GM12878 (cell line): Measurements from ENCODE around the gene SMG6. TPM values are rescaled to one million over a fixed set of nuclear protein-coding genes. Genes with fewer than 3 reads are reported as not detected.

Source experiments
- ATAC-seq: fragments of 200-7000 bp; cut with Tn5 transposase; 3 replicates; pipeline ENCODE4 v1.9.1; 2020; ENCODE audit warnings: mild to moderate bottlenecking, moderate library complexity
- BruUV-seq: library from RNA; stranded (reverse); fragments of 400-500 nt; replicated peaks from 2 replicates; lab custom pipeline; 2021; lab: Mats Ljungman, UMichigan
- CTCF ChIA-PET: fragments of 300-600 bp; sonication (Branson Sonifier 250); formaldehyde crosslinking; extraction: SDS; loops from one replicate; lab custom pipeline; 2021; ENCODE audit warnings: inconsistent platforms; lab: Yijun Ruan, JAX
- POLR2A ChIA-PET: fragments of 350-600 bp; formaldehyde crosslinking; extraction: SDS; loops from one replicate; lab custom pipeline; 2021; ENCODE audit warnings: inconsistent platforms; lab: Charles Lee
- RAD21 ChIA-PET: fragments of 300-600 bp; sonication (Branson Sonifier 250); formaldehyde crosslinking; loops from one replicate; lab custom pipeline; 2023; ENCODE audit warnings: antibody characterized with exemption; ENCODE audit not compliant: unreplicated experiment; lab: Charles Lee
- SMC1A ChIA-PET: fragments of 300-600 bp; sonication (Branson Sonifier 250); formaldehyde crosslinking; loops from one replicate; lab custom pipeline; 2023; ENCODE audit not compliant: unreplicated experiment, uncharacterized antibody; lab: Charles Lee
- DNase-seq: peaks from one replicate; pipeline ENCODE4 v3.0.0-alpha.2; 2011; ENCODE audit warnings: low read depth, low spot score
- FAIRE-seq: peaks from 3 replicates; lab custom pipeline; 2011; peaks lifted over from hg19 to GRCh38; lab: Jason Lieb, UNC
- H2AFZ ChIP-seq: 2 replicates; pipeline ENCODE4 v1.6.0; 2011; ENCODE audit warnings: low read depth, low read length, control low read depth; ENCODE audit not compliant: control insufficient read depth
- H3K27ac ChIP-seq: 2 replicates; pipeline ENCODE4 v1.5.1; 2011; ENCODE audit warnings: control low read depth; ENCODE audit not compliant: control insufficient read depth, insufficient read depth
- H3K27me3 ChIP-seq, 2 experiments: replicated peaks in 1 of 2; 2 replicates each; pipeline versions ENCODE4 v1.6.0 to v1.6.1; 2011; ENCODE audit warnings: low read length in 1 of 2; ENCODE audit not compliant: control insufficient read depth in 2 of 2, insufficient read depth in 2 of 2
- H3K36me3 ChIP-seq, 2 experiments: 2 replicates each; pipeline ENCODE4 v1.5.1; 2011; ENCODE audit warnings: low read length in 1 of 2; ENCODE audit not compliant: control insufficient read depth in 2 of 2, insufficient read depth in 2 of 2
- H3K4me1 ChIP-seq: 2 replicates; pipeline ENCODE4 v1.6.1; 2011; ENCODE audit warnings: mild to moderate bottlenecking, low read length, moderate library complexity, mixed read lengths; ENCODE audit not compliant: control insufficient read depth, insufficient read depth
- H3K4me2 ChIP-seq: 2 replicates; pipeline ENCODE4 v1.6.0; 2011; ENCODE audit warnings: control low read depth; ENCODE audit not compliant: control insufficient read depth, insufficient read depth
- H3K4me3 ChIP-seq: fragments of 200-600 bp; sonication (generic); 2 replicates; pipeline ENCODE4 v1.5.1; 2016
- H3K79me2 ChIP-seq: 2 replicates; pipeline ENCODE4 v1.6.0; 2011; ENCODE audit warnings: low read length; ENCODE audit not compliant: control insufficient read depth, insufficient read depth
- H3K9ac ChIP-seq: 2 replicates; pipeline ENCODE4 v1.8.0; 2011; ENCODE audit warnings: low read length, control low read depth, mixed read lengths; ENCODE audit not compliant: control insufficient read depth, insufficient read depth
- H3K9me3 ChIP-seq: replicated peaks from 3 replicates; pipeline ENCODE4 v1.5.1; 2011; ENCODE audit warnings: mild to moderate bottlenecking, low read length; ENCODE audit not compliant: control insufficient read depth, insufficient read depth
- H4K20me1 ChIP-seq: 2 replicates; pipeline ENCODE4 v1.6.0; 2011; ENCODE audit not compliant: control insufficient read depth, insufficient read depth
- ATF2 ChIP-seq: IDR thresholded peaks from 2 replicates; pipeline ENCODE4 v1.6.1; 2012; ENCODE audit warnings: low read length, inconsistent platforms
- BCL3 ChIP-seq: IDR thresholded peaks from 2 replicates; pipeline ENCODE4 v1.6.1; 2011; ENCODE audit warnings: borderline replicate concordance, low read depth, mild to moderate bottlenecking, moderate library complexity, low read length; ENCODE audit not compliant: insufficient read depth, poor library complexity, severe bottlenecking
- CBX3 ChIP-seq: fragments of 200-600 bp; sonication (generic); IDR thresholded peaks from 2 replicates; pipeline ENCODE4 v1.6.1; 2016; ENCODE audit warnings: low read depth, borderline replicate concordance
- IKZF1 ChIP-seq: fragments of 450-650 bp; conservative IDR thresholded peaks from 2 replicates; pipeline ENCODE4 v1.6.1; 2017; ENCODE audit warnings: antibody characterized with exemption, mild to moderate bottlenecking
- NFYB ChIP-seq: IDR thresholded peaks from 2 replicates; pipeline ENCODE4 v1.6.1; 2011; ENCODE audit warnings: low read depth, mild to moderate bottlenecking, low read length, improper control_type of control experiment, moderate library complexity; ENCODE audit not compliant: insufficient read depth
- NR2F1 ChIP-seq: fragments of 450-650 bp; conservative IDR thresholded peaks from 2 replicates; pipeline ENCODE4 v1.6.1; 2017; ENCODE audit warnings: mild to moderate bottlenecking
- PBX3 ChIP-seq: IDR thresholded peaks from 2 replicates; pipeline ENCODE4 v1.6.1; 2011; ENCODE audit warnings: mild to moderate bottlenecking, low read depth, low read length, moderate library complexity; ENCODE audit not compliant: insufficient replicate concordance
- POLR2A ChIP-seq: IDR thresholded peaks from 2 replicates; pipeline ENCODE4 v1.6.1; 2011; ENCODE audit warnings: low read depth, mild to moderate bottlenecking, low read length
- POLR2AphosphoS5 ChIP-seq: IDR thresholded peaks from 2 replicates; pipeline ENCODE4 v1.6.1; 2011; ENCODE audit warnings: mild to moderate bottlenecking, low read length, inconsistent platforms
- POU2F2 ChIP-seq: IDR thresholded peaks from 3 replicates; pipeline ENCODE4 v1.6.1; 2011; ENCODE audit warnings: low read depth, mild to moderate bottlenecking, low read length, borderline replicate concordance
- SMAD5 ChIP-seq: IDR thresholded peaks from 2 replicates; pipeline ENCODE4 v1.6.1; 2016; ENCODE audit warnings: antibody characterized with exemption, low read depth
- SREBF1 ChIP-seq: IDR thresholded peaks from 2 replicates; pipeline ENCODE4 v1.6.1; 2012; ENCODE audit warnings: mild to moderate bottlenecking, low read length
- TCF3 ChIP-seq: IDR thresholded peaks from 2 replicates; pipeline ENCODE4 v1.6.1; 2012; ENCODE audit warnings: low read depth, mild to moderate bottlenecking, low read length, borderline replicate concordance; ENCODE audit not compliant: insufficient read depth
- ZBTB40 ChIP-seq: fragments of 450-650 bp; IDR thresholded peaks from 2 replicates; pipeline ENCODE4 v1.6.1; 2016; ENCODE audit warnings: mild to moderate bottlenecking, moderate library complexity, borderline replicate concordance
- WGBS: methylation state at CpG from one replicate; pipeline ENCODE4 v1.1.6; 2016; ENCODE audit warnings: low lambda C conversion rate; ENCODE audit not compliant: insufficient replicate concordance, insufficient coverage; ENCODE audit errors: missing lambda C conversion rate; 5-methylcytosine and 5-hydroxymethylcytosine counted together
- in situ Hi-C: fragments of 300-500 bp; cut with MboI; formaldehyde crosslinking; loops from 9 replicates; pipeline ENCODE4 v1.14.3; 2018; ENCODE audit warnings: mixed read lengths
- intact Hi-C: fragments of 100-400 bp; cut with micrococcal nuclease; formaldehyde crosslinking; loops from one replicate; pipeline ENCODE4 v1.14.2; 2022; ENCODE audit not compliant: unreplicated experiment
- polyA plus RNA-seq, 11 experiments: library from polyadenylated mRNA; depleted of rRNA in 4 of 11; unstranded in 6 of 11; stranded (reverse) in 5 of 11; fragments of >200 nt; fragmentation: Nextera tagmentation in 4 of 11; fragmentation: Illumina TruSeq in 1 of 11; extraction: Ambion mirVana in 4 of 11; extraction: Trizol in 1 of 11; gene quantifications; 1 replicate in 1 of 11; 2 replicates in 10 of 11; pipeline versions ENCODE4 v1.2.1 to v1.2.3, GENCODE V29; 2011 to 2016; ENCODE audit warnings: inconsistent platforms in 2 of 11, missing spikeins in 2 of 11, low read depth in 1 of 11
- total RNA-seq, 4 experiments: library from RNA; depleted of rRNA in 3 of 4; stranded (reverse); fragments of >200 nt in 3 of 4; fragmentation: Illumina TruSeq in 1 of 4; extraction: Trizol in 1 of 4; gene quantifications; 2 replicates each; pipeline versions ENCODE4 v1.2.1 to v1.2.3, GENCODE V29; 2013 to 2021

SMG6 gene
- total and polyA plus RNA-seq, 10 of the 15 experiments (the other 5 are each of a cell fraction or from before 2014, with no cell fraction given), result 0.58 to 28.7 (median 15.7) TPM

GRCh38 chr17:2060681-2061440 is 242.7 kb downstream of the SMG6 start:
- H3K9me3 ChIP-seq, result no peaks in the 10 kb centered on the region; the same call in 2 of the 3 replicates
- ChIA-PET CTCF (interaction anchor here (1.9 to 8.4 kb wide), 4 partner anchors 22 to 187 kb away, joined by 5 to 265 read pairs (median 66); no protein-coding TSS in a partner anchor), POLR2A (interaction anchor here (1.7 kb wide), 1 partner anchor 180 kb away, joined by 4 read pairs; no protein-coding TSS in a partner anchor), RAD21 (interaction anchor here (1.1 to 8.4 kb wide), 3 partner anchors 9 to 184 kb away, joined by 5 to 271 read pairs (median 160); no protein-coding TSS in a partner anchor), SMC1A (interaction anchor here (1.4 to 8.6 kb wide), 4 partner anchors 9 to 184 kb away, joined by 3 to 141 read pairs (median 21); no protein-coding TSS in a partner anchor)
- no peak overlapping the region for H3K9ac ChIP-seq
- H3K27me3 ChIP-seq, result no peaks in the 10 kb centered on the region
- H4K20me1 ChIP-seq, result no peaks in the 10 kb centered on the region
- 92% methylated on average over 19 of the region's 21 CpGs for WGBS
- no peak overlapping the region for H2AFZ ChIP-seq
- ATAC-seq (no peak), FAIRE-seq (no peak), DNase-seq (no peak)
- H3K4me3 ChIP-seq, result no peak overlapping the region
- H3K36me3 ChIP-seq, result peaks cover 20 to 27% of the 10 kb centered on the region in 2 experiments
- H3K79me2 ChIP-seq, result peaks cover 44% of the 10 kb centered on the region
- intact Hi-C loops (no loop called here), in situ Hi-C loops (loop anchor here (10.0 kb wide), 1 partner anchor 184 kb away; no protein-coding TSS in a partner anchor)
- H3K4me2 ChIP-seq, result no peak overlapping the region
- H3K27ac ChIP-seq, result no peak overlapping the region
- BruUV-seq, result no TSS peak
- peaks cover 45% of the 10 kb centered on the region for H3K4me1 ChIP-seq
- peak; percentile 72 for TF ChIP-seq POLR2AphosphoS5
- TF ChIP-seq ZBTB40, result no peak
- TF ChIP-seq CBX3, result no peak
- 0 out of 2 replicates have a peak, but pooled peaks have one; percentile 8 for TF ChIP-seq IKZF1
- peak; percentile 23 for TF ChIP-seq SMAD5
- TF ChIP-seq NR2F1, result no peak
- no peak for TF ChIP-seq NFYB
- TF ChIP-seq ATF2, result no peak
- TF ChIP-seq PBX3, result no peak
- TF ChIP-seq POLR2A, result no peak; the same call in 1 of the 2 replicates
- TF ChIP-seq POU2F2, result peak; percentile 30; the same call in 2 of the 3 replicates
- TF ChIP-seq SREBF1, result no peak
- TF ChIP-seq BCL3, result peak; percentile 59
- peak; percentile 26; the same call in 1 of the 2 replicates for TF ChIP-seq TCF3
